ENCODE measurements around the gene VEZT. TPM values are rescaled to one million over a fixed set of nuclear protein-coding genes. Genes with fewer than 3 reads are reported as not detected.
A peak's percentile ranks its signal among the peaks of the same experiment; 100 is the strongest.

VEZT gene
- polyA plus RNA-seq, 1 of the 3 experiments (the other 2 are of a cell fraction), result 41.2 TPM

GRCh38 chr12:95218150-95219133 lies 835 bp downstream of the VEZT start:
- H3F3A ChIP-seq (replicated peaks; ENCODE audit: insufficient read depth), result peaks cover 27% of the 10 kb centered on the region
- H3K9me2 ChIP-seq, result no peaks in the 10 kb centered on the region
- H3K36me3 ChIP-seq (replicated peaks in 1 of 2; ENCODE audit: control insufficient read depth in 1 of 2, insufficient read depth in 2 of 2, low read length in 1 of 2), result peaks cover 0 to 3% of the 10 kb centered on the region in 2 experiments
- peak overlapping the region; percentile 92 to 93 for H3K4me3 ChIP-seq (ENCODE audit: low read depth in 2 of 2, low read length in 1 of 2)
- H3K4me1 ChIP-seq (ENCODE audit: control insufficient read depth in 1 of 2, insufficient read depth in 2 of 2, low read depth in 1 of 2, low read length in 1 of 2), result peaks cover 14 to 22% of the 10 kb centered on the region in 2 experiments; a peak in 3 of 4 replicates
- no peaks in the 10 kb centered on the region for H3K27me3 ChIP-seq (ENCODE audit: insufficient read depth)
- POLR2A ChIA-PET, result interaction anchor here (0.9 to 1.2 kb wide), 3 partner anchors 22 to 255 kb away, joined by 3 to 14 read pairs (median 4); partner anchors contain the start of genes METAP2 and NR2C1
- H3K27ac ChIP-seq (ENCODE audit: low read depth in 2 of 2, low read length in 1 of 2), result peak overlapping the region; percentile 95 to 99
- H3K9ac ChIP-seq, result peak overlapping the region; percentile 88
- H3K79me2 ChIP-seq (ENCODE audit: insufficient read depth), result peaks cover 89% of the 10 kb centered on the region
- CTCF ChIA-PET, result interaction anchor here (0.6 to 3.5 kb wide), 8 partner anchors 18 to 675 kb away, joined by 3 to 37 read pairs (median 6); partner anchors contain the start of gene NR2C1
- TF ChIP-seq POLR2AphosphoS5 (IDR thresholded peaks at IDR 0.05; ENCODE audit: low read depth, low read length), result peak; percentile 9; the same call in 1 of the 2 replicates
- peak; percentile 7; the same call in 1 of the 2 replicates for TF ChIP-seq RAD21 (IDR thresholded peaks at IDR 0.05; ENCODE audit: low read length)
- no peak for TF ChIP-seq EP300 (IDR thresholded peaks at IDR 0.05; ENCODE audit: borderline replicate concordance in 1 of 2, low read depth in 1 of 2, low read length in 1 of 2)
- no peak for TF ChIP-seq IRF3 (IDR thresholded peaks at IDR 0.05; ENCODE audit: low read depth, low read length)
- TF ChIP-seq CTCF (IDR thresholded peaks at IDR 0.05), result no peak
- TF ChIP-seq MXI1 (IDR thresholded peaks at IDR 0.05; ENCODE audit: low read depth, low read length), result peak; percentile 58
- 0 out of 2 replicates have a peak, but pooled peaks have one; percentile 2 for TF ChIP-seq GABPA (IDR thresholded peaks at IDR 0.05; ENCODE audit: low read depth)
- TF ChIP-seq RCOR1 (IDR thresholded peaks at IDR 0.05; ENCODE audit: low read length), result peak; percentile 6; the same call in 1 of the 2 replicates
- TF ChIP-seq TAF1 (IDR thresholded peaks at IDR 0.05; ENCODE audit: borderline replicate concordance, low read depth, low read length), result peak; percentile 12; the same call in 1 of the 2 replicates
- TF ChIP-seq YY1 (IDR thresholded peaks at IDR 0.05; ENCODE audit: low read depth), result peak; percentile 81
- H3K9me3 ChIP-seq, result no peaks in the 10 kb centered on the region
- peaks cover 4% of the 10 kb centered on the region; the same call in 1 of the 2 replicates for H4K20me1 ChIP-seq (ENCODE audit: insufficient read depth)
- H3K4me2 ChIP-seq, result peak overlapping the region; percentile 78
- peak overlapping the region; percentile 81 for H2AFZ ChIP-seq (ENCODE audit: low read depth)
- no peak for DNase-seq
- 2% methylated on average over 29 of the region's 35 CpGs for WGBS (ENCODE audit: low lambda C conversion rate)

GRCh38 chr12:95220190-95220589 lies 2.6 kb downstream of the VEZT start:
- Histone ChIP-seq H4K20me1 (ENCODE audit: insufficient read depth) (peaks cover 13% of the 10 kb centered on the region), H3K36me3 (replicated peaks in 1 of 2; ENCODE audit: control insufficient read depth in 1 of 2, insufficient read depth in 2 of 2, low read length in 1 of 2) (peaks cover 0 to 14% of the 10 kb centered on the region in 2 experiments), H3K9me3 (no peaks in the 10 kb centered on the region), H3K4me2 (peak overlapping the region; percentile 78), H3K4me1 (ENCODE audit: control insufficient read depth in 1 of 2, insufficient read depth in 2 of 2, low read depth in 1 of 2, low read length in 1 of 2) (peaks cover 8 to 33% of the 10 kb centered on the region in 2 experiments; a peak in 3 of 4 replicates), H2AFZ (ENCODE audit: low read depth) (no peak overlapping the region), H3F3A (replicated peaks; ENCODE audit: insufficient read depth) (peaks cover 29% of the 10 kb centered on the region), H3K4me3 (ENCODE audit: low read depth in 2 of 2, low read length in 1 of 2) (peak overlapping the region; percentile 92 to 93; a peak in 2 of 4 replicates), H3K27me3 (ENCODE audit: insufficient read depth) (no peaks in the 10 kb centered on the region), H3K27ac (ENCODE audit: low read depth in 2 of 2, low read length in 1 of 2) (peak overlapping the region in 1 of 2 experiments; percentile 95; a peak in 1 of 4 replicates), H3K9me2 (no peaks in the 10 kb centered on the region), H3K79me2 (ENCODE audit: insufficient read depth) (peaks cover 89% of the 10 kb centered on the region), H3K9ac (no peak overlapping the region)
- ChIA-PET POLR2A (no interaction called here), CTCF (interaction anchor here (1.1 to 2.0 kb wide), 4 partner anchors 22 to 116 kb away, joined by 3 to 6 read pairs (median 3); no protein-coding TSS in a partner anchor)
- DNase-seq, result no peak
- 98% methylated on average over 4 of the region's 4 CpGs for WGBS (ENCODE audit: low lambda C conversion rate)
- TF ChIP-seq ELF1 (IDR thresholded peaks at IDR 0.05) (no peak), YY1 (IDR thresholded peaks at IDR 0.05; ENCODE audit: low read depth) (no peak), EZH2phosphoT487 (IDR thresholded peaks at IDR 0.05; ENCODE audit: borderline replicate concordance, low read depth) (no peak)
